Endodermal cell (in vitro differentiated cells): ENCODE measurements around the gene ARIH2. TPM values are rescaled to one million over a fixed set of nuclear protein-coding genes. Genes with fewer than 3 reads are reported as not detected.
A peak's percentile ranks its signal among the peaks of the same experiment; 100 is the strongest.
"Not testable (repeated sequence)": the region's sequence is repeated elsewhere in the genome, so short reads cannot be mapped to it uniquely, and the experiment has no call there.

Experiments
- DNase-seq: peaks from one replicate; pipeline ENCODE4 v3.0.0-alpha.2; 2017
- H3K27ac ChIP-seq: 2 replicates; pipeline ENCODE4 v1.5.1; 2013; ENCODE audit warnings: mild to moderate bottlenecking, low read depth, low read length, moderate library complexity
- H3K27me3 ChIP-seq: 2 replicates; pipeline ENCODE4 v1.6.1; 2013; ENCODE audit warnings: mild to moderate bottlenecking, low read length, moderate library complexity; ENCODE audit not compliant: insufficient read depth, control insufficient read depth, poor library complexity, severe bottlenecking
- H3K36me3 ChIP-seq: 2 replicates; pipeline ENCODE4 v1.7.0; 2013; ENCODE audit warnings: mild to moderate bottlenecking, low read length, moderate library complexity; ENCODE audit not compliant: control insufficient read depth, insufficient read depth
- H3K4me1 ChIP-seq: one replicate; pipeline ENCODE4 v1.7.0; 2013; ENCODE audit warnings: low read length; ENCODE audit not compliant: control insufficient read depth, insufficient read depth
- H3K4me3 ChIP-seq: 2 replicates; pipeline ENCODE4 v1.5.1; 2013; ENCODE audit warnings: mild to moderate bottlenecking, low read length, moderate library complexity
- H3K9ac ChIP-seq: 2 replicates; pipeline ENCODE4 v1.6.1; 2013; ENCODE audit warnings: mild to moderate bottlenecking, low read length, moderate library complexity; ENCODE audit not compliant: poor library complexity, severe bottlenecking; ENCODE audit errors: extremely low read depth
- H3K9me3 ChIP-seq: 2 replicates; pipeline ENCODE4 v1.6.1; 2013; ENCODE audit warnings: mild to moderate bottlenecking, low read length, moderate library complexity; ENCODE audit not compliant: control insufficient read depth
- H3K27ac Mint-ChIP-seq: 2 replicates; pipeline ENCODE4 v1.8.0; 2020; ENCODE audit warnings: mixed read lengths
- H3K27me3 Mint-ChIP-seq: 2 replicates; pipeline ENCODE4 v1.8.0; 2021; ENCODE audit warnings: mild to moderate bottlenecking, mixed read lengths; ENCODE audit not compliant: insufficient read depth
- H3K36me3 Mint-ChIP-seq: 2 replicates; pipeline ENCODE4 v1.8.0; 2020; ENCODE audit warnings: low read depth, mixed read lengths
- H3K4me1 Mint-ChIP-seq: 2 replicates; pipeline ENCODE4 v1.8.0; 2020; ENCODE audit warnings: mixed read lengths
- H3K4me3 Mint-ChIP-seq: 2 replicates; pipeline ENCODE4 v1.8.0; 2020; ENCODE audit warnings: mild to moderate bottlenecking, moderate library complexity, mixed read lengths
- H3K9me3 Mint-ChIP-seq: 2 replicates; pipeline ENCODE4 v1.8.0; 2020; ENCODE audit warnings: mild to moderate bottlenecking, mixed read lengths
- WGBS, 2 experiments: methylation state at CpG; one replicate each; pipeline versions ENCODE4 v1.1.5 to v1.1.7; 2013; ENCODE audit warnings: missing lambda C conversion rate in 2 of 2, mixed read lengths in 1 of 2; ENCODE audit not compliant: insufficient coverage in 1 of 2, insufficient read length in 1 of 2; 5-methylcytosine and 5-hydroxymethylcytosine counted together
- total RNA-seq, 2 donors: library from RNA; stranded (reverse); fragmentation: NEBNext Ultra II Directional in 1 of 2; extraction: Animal tissue kit (Norgen Biotek cat#: 25700) in 1 of 2; gene quantifications; 2 replicates in 1 of 2; 3 replicates in 1 of 2; pipeline ENCODE4 v1.2.1, GENCODE V29; 2021
- TF ChIP-seq, protein P1 (sequence below): fragments of 200-600 bp; sonication (generic); conservative IDR thresholded peaks from 2 replicates; pipeline ENCODE4 v1.5.0; 2021; ENCODE audit warnings: antibody characterized with exemption, mild to moderate bottlenecking

ARIH2 gene
- total RNA-seq, 2 donors from 2014 or later: 86.6 to 113 TPM

DNA sequence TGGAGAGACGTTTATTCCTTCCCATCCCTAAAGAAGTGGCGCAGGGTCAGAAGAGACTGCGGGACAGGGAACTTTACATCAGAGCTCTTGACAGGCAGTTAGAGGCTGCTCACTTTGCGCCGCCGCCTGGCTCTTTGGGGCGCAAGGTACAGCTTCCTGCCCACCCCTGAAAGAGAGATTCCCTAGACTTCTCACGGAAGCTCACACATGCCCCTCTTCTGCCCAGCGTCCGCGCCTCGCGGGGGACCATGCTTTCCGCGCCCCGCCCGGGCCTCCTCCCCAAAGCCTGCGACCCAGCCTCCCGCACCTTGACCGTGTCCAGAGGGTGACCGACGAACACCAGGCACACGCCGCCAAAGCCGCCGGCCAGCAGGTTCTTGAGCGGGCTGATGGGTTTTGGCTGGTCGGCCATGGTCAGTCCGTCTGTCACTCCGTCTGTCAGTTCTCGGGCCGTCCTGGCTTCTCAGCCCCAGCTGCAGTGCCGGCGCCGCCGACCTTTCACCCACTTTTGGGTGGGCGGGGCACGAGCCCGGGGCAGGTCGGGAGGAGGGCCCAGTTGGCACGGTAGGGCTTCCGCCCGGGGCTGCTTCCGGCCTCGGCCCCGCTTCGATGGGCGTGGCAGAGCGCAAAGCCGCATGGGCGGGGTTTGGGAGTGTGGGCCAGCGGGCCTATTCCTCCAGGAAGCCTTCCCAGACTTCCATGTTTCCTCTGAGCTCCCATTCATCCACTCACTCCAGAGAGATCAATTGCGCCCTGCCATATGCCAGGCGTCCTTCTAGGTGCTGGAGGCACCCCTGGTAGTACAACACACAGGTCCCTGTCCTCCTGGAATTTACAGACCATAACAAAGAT, 20.0 kb upstream of the ARIH2 start, which contains the start of gene SLC25A20:
Gene SLC25A20, minus strand, starts transcription at position 500 of the 852 bp plus-strand sequence. Its CDS starts 88 bp downstream, at position 412.
- Mint-ChIP-seq H3K4me3 (peak within 1 kb of the TSS; percentile 89), H3K36me3 (no peaks in the 10 kb centered on the region), H3K27ac (peak within 1 kb of the TSS; percentile 87), H3K9me3 (no peaks in the 10 kb centered on the region), H3K27me3 (no peaks in the 10 kb centered on the region), H3K4me1 (peaks cover 10% of the 10 kb centered on the region)
- no peaks in the 10 kb centered on the region for H3K36me3 ChIP-seq
- no peak within 1 kb of the TSS for H3K27ac ChIP-seq
- no peaks in the 10 kb centered on the region for H3K27me3 ChIP-seq
- TF ChIP-seq, protein P1, sequence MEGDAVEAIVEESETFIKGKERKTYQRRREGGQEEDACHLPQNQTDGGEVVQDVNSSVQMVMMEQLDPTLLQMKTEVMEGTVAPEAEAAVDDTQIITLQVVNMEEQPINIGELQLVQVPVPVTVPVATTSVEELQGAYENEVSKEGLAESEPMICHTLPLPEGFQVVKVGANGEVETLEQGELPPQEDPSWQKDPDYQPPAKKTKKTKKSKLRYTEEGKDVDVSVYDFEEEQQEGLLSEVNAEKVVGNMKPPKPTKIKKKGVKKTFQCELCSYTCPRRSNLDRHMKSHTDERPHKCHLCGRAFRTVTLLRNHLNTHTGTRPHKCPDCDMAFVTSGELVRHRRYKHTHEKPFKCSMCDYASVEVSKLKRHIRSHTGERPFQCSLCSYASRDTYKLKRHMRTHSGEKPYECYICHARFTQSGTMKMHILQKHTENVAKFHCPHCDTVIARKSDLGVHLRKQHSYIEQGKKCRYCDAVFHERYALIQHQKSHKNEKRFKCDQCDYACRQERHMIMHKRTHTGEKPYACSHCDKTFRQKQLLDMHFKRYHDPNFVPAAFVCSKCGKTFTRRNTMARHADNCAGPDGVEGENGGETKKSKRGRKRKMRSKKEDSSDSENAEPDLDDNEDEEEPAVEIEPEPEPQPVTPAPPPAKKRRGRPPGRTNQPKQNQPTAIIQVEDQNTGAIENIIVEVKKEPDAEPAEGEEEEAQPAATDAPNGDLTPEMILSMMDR: no peak
- H3K4me3 ChIP-seq: peak within 1 kb of the TSS; percentile 90
- WGBS, 2 experiments: 2 to 3% methylated on average over 24 to 54 of the region's 54 CpGs
- H3K9ac ChIP-seq: peak within 1 kb of the TSS; percentile 25
- no peaks in the 10 kb centered on the region for H3K9me3 ChIP-seq
- no peaks in the 10 kb centered on the region for H3K4me1 ChIP-seq
- peak; percentile 98 for DNase-seq

DNA sequence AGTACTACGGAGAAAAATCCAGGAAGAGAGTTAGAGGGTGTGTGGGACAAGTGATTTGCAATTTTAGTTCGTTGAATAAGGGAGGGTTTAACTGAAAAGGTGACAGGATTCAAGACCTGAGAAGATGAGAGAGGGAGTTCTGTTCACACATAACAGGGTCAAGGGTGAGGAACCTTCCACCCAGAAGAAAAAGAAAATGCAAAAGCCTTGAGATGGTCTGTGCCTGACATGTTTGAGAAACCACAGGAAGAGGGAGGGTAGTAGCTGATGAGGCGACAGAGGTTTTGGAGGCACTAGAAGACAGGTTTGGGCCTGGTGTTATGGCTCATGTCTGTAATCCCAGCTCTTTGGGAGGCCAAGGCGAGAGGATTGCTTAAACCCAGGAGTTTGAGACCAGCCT, 19.4 kb upstream of the ARIH2 start:
- H3K27ac Mint-ChIP-seq: peak overlapping the region; percentile 87
- peak overlapping the region; percentile 90 for H3K4me3 ChIP-seq

DNA sequence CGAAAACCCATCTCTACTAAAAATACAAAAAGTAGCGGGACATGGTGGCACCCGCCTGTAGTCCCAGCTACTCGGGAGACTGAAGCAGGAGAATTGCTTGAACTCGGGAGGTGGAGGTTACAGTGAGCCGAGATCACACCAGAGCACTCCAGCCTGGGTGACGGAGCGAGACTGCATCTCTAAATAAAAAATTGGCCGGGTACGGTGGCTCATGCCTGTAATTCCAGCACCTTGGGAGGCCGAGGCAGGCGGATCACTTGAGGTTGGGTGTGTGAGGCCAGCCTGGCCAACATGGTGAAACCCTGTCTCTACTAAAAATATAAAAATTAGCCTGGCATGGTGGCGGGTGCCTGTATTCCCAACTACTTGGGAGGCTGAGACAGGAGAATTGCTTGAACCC, 11.6 kb upstream of the ARIH2 start:
- not testable (repeated sequence) for H3K27ac Mint-ChIP-seq, H3K4me1 Mint-ChIP-seq, H3K4me3 Mint-ChIP-seq, H3K36me3 Mint-ChIP-seq, H3K4me1 ChIP-seq, H3K27me3 ChIP-seq, H3K27ac ChIP-seq, H3K4me3 ChIP-seq, H3K9me3 Mint-ChIP-seq, H3K9me3 ChIP-seq, H3K27me3 Mint-ChIP-seq, DNase-seq, H3K9ac ChIP-seq, H3K36me3 ChIP-seq
- WGBS, 2 experiments: 94 to 98% methylated on average over 13 of the region's 13 CpGs

More for the DNA sequence above, 19.4 kb upstream of the ARIH2 start:
- DNase-seq: no peak
- TF ChIP-seq, protein P1: no peak
- H3K9ac ChIP-seq: no peak overlapping the region
- H3K9me3 ChIP-seq: no peaks in the 10 kb centered on the region
- H3K4me3 Mint-ChIP-seq: peak overlapping the region; percentile 89
- H3K27ac ChIP-seq: no peak overlapping the region
- H3K4me1 Mint-ChIP-seq: peaks cover 10% of the 10 kb centered on the region
- no peaks in the 10 kb centered on the region for H3K27me3 Mint-ChIP-seq
- no peaks in the 10 kb centered on the region for H3K36me3 ChIP-seq
- no peaks in the 10 kb centered on the region for H3K27me3 ChIP-seq
- 87 to 95% methylated on average over 3 to 4 of the region's 4 CpGs for WGBS, 2 experiments
- no peaks in the 10 kb centered on the region for H3K36me3 Mint-ChIP-seq
- H3K4me1 ChIP-seq: no peaks in the 10 kb centered on the region
- no peaks in the 10 kb centered on the region for H3K9me3 Mint-ChIP-seq
